DMS 273 treated with DMSO at 0.1 percent for 48 hours (cell line): ENCODE data around the gene ZEB1.
"Not testable (repeated sequence)": the region's sequence is repeated elsewhere in the genome, so short reads cannot be mapped to it uniquely, and the experiment has no call there.

ENCODE experiments used
- DNase-seq: peaks from one replicate; lab custom pipeline; 2025; lab: John Stamatoyannopoulos, UW

The ZEB1 gene

GRCh38 chr10:31366703-31367102 is 47.7 kb downstream of the ZEB1 start:
- no peak for DNase-seq

GRCh38 chr10:31368724-31369123 is 49.7 kb downstream of the ZEB1 start:
- DNase-seq = no peak

- no peak for DNase-seq
Measured at GRCh38 chr10:31372439-31372838, 53.4 kb downstream of the ZEB1 start.

GRCh38 chr10:31374146-31374696 is 55.2 kb downstream of the ZEB1 start:
- DNase-seq = peak; percentile 18

- no peak for DNase-seq
Measured at GRCh38 chr10:31381171-31381570, 62.2 kb downstream of the ZEB1 start.

GRCh38 chr10:31381766-31382316 is 62.8 kb downstream of the ZEB1 start:
- DNase-seq = no peak

DNA sequence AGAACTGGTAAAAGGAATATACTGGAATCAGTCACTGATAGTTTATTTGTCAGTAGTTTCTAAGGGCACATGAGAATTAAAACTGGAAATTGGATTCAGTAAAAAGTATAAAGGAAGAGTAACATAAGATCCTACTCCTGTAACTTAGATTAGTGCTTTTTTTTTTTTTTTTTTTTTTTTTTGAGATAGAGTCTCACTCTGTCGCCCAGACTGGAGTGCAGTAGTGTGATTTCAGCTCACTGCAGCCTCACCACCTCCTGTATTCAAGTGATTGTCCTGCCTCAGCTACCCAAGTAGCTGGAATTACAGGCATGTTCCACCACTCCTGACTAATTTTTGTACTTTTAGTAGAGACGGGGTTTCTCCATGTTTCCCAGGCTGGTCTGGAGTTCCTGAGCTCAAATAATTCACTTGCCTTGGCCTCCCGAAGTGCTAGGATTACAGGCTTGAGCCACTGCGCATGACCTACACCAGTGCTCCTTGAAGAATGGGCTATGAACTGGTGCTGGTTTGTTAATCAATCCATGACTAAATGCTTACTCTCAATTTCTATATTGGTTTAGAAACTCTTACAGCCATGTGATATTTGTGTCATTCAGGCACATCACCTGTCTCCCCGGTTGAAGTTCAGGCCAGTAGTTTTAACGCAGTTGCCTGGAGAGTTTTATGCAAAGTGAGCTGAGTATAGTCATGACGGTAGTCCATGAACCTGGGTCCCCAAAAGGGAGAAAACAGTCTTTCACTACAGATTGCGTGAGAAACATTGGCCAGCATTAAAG is 65.0 kb downstream of the ZEB1 start:
- DNase-seq = no peak

DNA sequence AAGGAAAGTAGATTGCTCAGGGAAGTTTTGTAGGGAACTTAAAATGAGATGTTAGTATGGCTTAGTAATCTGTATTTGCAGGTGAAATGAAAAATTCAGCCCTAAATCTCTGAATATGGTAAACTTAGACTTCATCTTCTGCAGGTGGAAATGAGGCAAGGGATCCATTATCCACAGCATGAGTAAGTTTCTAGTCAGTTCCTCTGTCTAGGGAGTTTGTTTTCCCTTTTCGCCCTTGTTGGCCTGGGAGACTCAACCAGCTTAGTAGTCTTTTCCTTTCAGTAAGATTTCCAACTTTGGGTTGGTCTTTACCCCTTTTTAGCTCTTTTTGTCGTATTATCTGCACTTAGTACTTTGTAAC is 65.6 kb downstream of the ZEB1 start:
- DNase-seq = no peak

GRCh38 chr10:31390804-31391203 is 71.8 kb downstream of the ZEB1 start:
- DNase-seq = no peak

DNA sequence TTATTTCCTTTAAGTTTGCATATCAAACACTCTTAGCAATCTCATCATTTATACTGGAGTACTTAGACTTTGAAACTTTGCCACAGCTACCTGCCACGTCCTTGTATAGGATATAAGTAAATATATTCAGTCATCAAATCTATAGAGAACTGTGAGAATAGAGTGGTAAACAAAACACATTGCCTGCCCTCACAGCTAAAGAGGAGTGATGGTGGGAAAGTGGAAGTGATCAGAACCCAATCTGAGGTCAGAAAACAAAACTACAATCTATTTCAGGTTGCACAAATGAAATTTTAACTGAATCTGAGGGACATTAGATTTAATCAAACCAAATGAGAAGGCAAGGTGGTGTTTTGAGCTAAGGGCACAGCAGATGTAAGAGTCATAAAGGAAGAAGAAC is 74.8 kb downstream of the ZEB1 start:
- DNase-seq = no peak

- DNase-seq = no peak
Measured at GRCh38 chr10:31395695-31396094, 76.7 kb downstream of the ZEB1 start.

DNA sequence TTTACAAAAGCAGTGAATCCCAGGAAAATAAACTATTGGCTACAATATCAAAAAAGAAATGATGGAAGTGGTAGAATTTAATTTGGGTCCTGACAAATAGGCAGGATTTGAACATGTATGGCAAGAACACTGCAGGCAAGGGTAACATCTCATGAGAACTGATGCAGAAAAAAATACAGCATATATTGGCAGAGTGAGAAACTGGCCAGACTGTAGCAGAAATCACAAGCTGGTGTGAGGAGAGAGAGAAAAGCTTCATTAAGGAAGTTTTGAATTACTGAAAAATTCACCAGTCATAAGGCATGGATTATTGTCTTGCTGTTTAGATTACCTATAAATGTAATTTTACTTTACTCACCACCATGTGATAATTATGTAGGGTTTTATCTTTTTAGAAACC is 77.4 kb downstream of the ZEB1 start:
- no peak for DNase-seq

DNA sequence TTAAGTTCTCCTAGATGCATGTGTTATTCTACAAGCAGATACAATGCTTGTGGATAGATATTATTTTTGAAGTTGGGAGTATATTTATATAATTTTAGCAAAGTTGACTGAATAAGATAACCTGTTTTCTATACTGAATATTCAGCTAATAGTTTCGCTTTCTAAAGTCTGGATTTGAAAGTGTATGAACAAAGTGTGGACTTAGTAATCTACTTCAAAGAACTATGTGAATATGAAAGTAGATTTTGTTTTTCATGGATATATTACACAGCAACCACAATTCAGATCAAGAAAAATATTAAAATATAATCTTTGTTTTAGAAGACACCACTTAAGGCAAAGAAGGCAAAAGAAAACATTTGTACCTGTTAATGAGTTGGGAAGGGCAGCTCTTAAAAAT is 78.8 kb downstream of the ZEB1 start:
- no peak for DNase-seq

- no peak for DNase-seq
Measured at GRCh38 chr10:31399171-31399570, 80.2 kb downstream of the ZEB1 start.

- DNase-seq = no peak
Measured at GRCh38 chr10:31399631-31400030, 80.6 kb downstream of the ZEB1 start.

DNA sequence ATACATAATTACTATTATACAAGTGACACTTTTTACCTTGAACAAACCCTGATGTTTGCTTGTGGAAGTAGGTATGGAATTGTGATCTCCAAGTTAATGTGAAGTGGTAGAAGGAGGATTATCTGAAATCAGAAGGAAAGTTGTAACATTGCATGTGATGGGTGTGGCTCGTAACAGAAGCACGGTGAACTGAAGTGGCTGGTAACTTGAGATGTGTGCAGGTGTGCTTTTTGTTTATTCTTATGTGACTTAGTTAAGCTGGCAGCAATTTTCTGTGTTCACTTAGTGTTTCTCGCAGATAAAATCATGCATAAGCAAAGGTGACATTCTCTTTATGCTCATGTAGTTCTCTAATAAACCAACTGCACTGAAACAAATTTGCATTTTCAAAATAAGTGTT is 82.3 kb downstream of the ZEB1 start:
- no peak for DNase-seq

GRCh38 chr10:31404640-31405039 is 85.6 kb downstream of the ZEB1 start:
- no peak for DNase-seq

GRCh38 chr10:31405829-31406228 is 86.8 kb downstream of the ZEB1 start:
- DNase-seq = not testable (repeated sequence)

DNA sequence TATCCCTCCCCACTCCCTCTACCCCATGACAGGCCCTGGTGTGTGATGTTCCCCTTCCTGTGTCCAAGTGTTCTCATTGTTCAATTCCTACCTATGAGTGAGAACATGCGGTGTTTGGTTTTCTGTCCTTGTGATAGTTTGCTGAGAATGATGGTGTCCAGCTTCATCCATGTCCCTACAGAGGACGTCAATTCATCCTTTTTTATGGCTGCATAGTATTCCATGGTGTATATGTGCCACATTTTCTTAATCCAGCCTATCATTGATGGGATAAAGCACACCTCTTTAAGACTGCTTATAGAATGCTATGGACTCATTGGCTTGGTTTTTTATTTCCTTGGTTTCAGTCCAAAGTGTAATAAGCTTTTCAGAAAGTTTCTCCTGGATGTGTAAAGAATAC is 93.4 kb downstream of the ZEB1 start:
- DNase-seq = not testable (repeated sequence)

GRCh38 chr10:31413325-31413724 is 94.3 kb downstream of the ZEB1 start:
- no peak for DNase-seq

DNA sequence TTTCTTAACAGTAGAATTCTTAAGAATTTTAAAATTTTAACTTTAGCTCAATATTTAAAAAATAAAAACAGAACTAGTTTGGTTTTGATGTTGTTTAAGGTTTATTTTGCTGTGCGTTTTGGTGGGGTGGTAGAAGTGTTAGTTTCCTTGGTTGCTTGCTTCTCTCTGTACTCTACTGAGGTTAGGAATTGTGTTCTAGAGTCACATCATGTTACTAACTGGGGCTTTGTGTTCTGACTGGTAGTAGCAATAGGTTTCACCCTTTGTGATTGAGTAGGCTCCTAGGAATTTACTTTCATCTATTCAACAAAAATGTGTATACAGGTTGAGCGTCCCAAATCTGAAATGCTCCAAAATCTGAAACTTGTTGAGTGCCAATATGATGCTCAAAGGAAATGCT is 99.5 kb downstream of the ZEB1 start:
- no peak for DNase-seq

DNA sequence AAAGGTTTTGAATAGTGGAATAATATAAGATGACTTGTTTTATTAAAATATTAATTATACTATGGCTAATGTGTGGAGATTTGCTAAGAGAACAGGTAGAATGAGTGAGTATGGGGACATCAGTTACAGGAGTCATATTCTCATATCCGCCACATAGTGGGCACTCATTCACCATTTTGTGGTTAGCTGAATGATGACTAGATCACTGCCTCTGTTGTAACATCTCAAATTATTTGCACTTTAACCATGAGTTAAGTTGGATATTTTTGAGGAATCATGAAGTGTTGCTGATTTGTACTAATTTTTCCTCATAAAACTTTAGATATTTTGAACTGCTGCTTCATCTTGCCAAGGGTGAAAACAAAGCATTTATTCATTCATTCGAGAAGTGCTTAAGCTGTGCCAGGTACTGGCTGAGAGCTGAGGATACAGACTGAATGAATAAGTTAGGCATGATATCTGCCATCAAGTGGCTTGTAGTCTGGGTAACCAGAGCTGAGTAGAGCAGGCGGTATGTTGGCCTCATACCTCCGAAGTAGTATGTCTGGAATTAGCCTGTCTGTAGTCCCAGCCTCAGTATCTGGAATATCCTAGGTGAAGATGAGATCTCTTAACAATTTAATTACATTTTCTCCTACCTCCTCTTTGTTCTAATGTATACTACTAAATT is 100.5 kb downstream of the ZEB1 start:
- DNase-seq = no peak

GRCh38 chr10:31421322-31421721 is 102.3 kb downstream of the ZEB1 start:
- DNase-seq = no peak
